CD14-positive monocyte (primary cell): Measurements from ENCODE around the gene RHBDL3. TPM values are rescaled to one million over a fixed set of nuclear protein-coding genes. Genes with fewer than 3 reads are reported as not detected.
A peak's percentile ranks its signal among the peaks of the same experiment; 100 is the strongest.

Source experiments
- DNase-seq, 3 donors: peaks; one replicate each; pipeline ENCODE4 v3.0.0-alpha.2; 2011 to 2022
- H2AFZ ChIP-seq: 2 replicates; pipeline ENCODE4 v1.6.0; 2012; ENCODE audit warnings: mild to moderate bottlenecking, low read depth, low read length, inconsistent platforms; ENCODE audit not compliant: insufficient read depth, poor library complexity, severe bottlenecking
- H3K27ac ChIP-seq, 2 donors: 1 replicate in 1 of 2; 2 replicates in 1 of 2; pipeline ENCODE4 v1.5.1; 2012 to 2013; ENCODE audit warnings: low read length in 2 of 2, control low read depth in 1 of 2, inconsistent platforms in 1 of 2, low read depth in 1 of 2, mild to moderate bottlenecking in 1 of 2
- H3K27me3 ChIP-seq, 2 donors: one replicate each; pipeline versions ENCODE4 v1.6.0 to v1.6.1; 2011 to 2013; ENCODE audit warnings: low read length in 2 of 2; ENCODE audit not compliant: control insufficient read depth in 2 of 2, insufficient read depth in 2 of 2
- H3K36me3 ChIP-seq, 2 donors: replicated peaks in 1 of 2; 1 replicate in 1 of 2; 2 replicates in 1 of 2; pipeline versions ENCODE4 v1.5.1 to v1.6.1; 2012 to 2013; ENCODE audit warnings: low read length in 2 of 2, control low read depth in 1 of 2, inconsistent platforms in 1 of 2, mild to moderate bottlenecking in 1 of 2; ENCODE audit not compliant: insufficient read depth in 2 of 2, control insufficient read depth in 1 of 2
- H3K4me1 ChIP-seq, 2 donors: 1 replicate in 1 of 2; 2 replicates in 1 of 2; pipeline versions ENCODE4 v1.5.1 to v1.6.1; 2012 to 2013; ENCODE audit warnings: low read length in 2 of 2, control low read depth in 1 of 2, inconsistent platforms in 1 of 2, mild to moderate bottlenecking in 1 of 2, moderate library complexity in 1 of 2; ENCODE audit not compliant: insufficient read depth in 2 of 2, control insufficient read depth in 1 of 2
- H3K4me2 ChIP-seq: replicated peaks from 2 replicates; pipeline ENCODE3; 2012; ENCODE audit warnings: low read length, moderate library complexity, mild to moderate bottlenecking; ENCODE audit not compliant: poor library complexity, severe bottlenecking; ENCODE audit errors: extremely low read depth
- H3K4me3 ChIP-seq, 3 experiments: fragments of 200-600 bp in 1 of 3; sonication (generic) in 1 of 3; replicated peaks in 1 of 3; 1 replicate in 2 of 3; 2 replicates in 1 of 3; pipeline ENCODE4 v1.5.1; 2011 to 2013; ENCODE audit warnings: low read length in 3 of 3, mild to moderate bottlenecking in 3 of 3, control low read depth in 2 of 3, low read depth in 2 of 3, inconsistent platforms in 1 of 3, moderate library complexity in 1 of 3
- H3K79me2 ChIP-seq: 2 replicates; pipeline ENCODE4 v1.6.0; 2012; ENCODE audit warnings: mild to moderate bottlenecking, control low read depth, inconsistent platforms, low read length, moderate library complexity; ENCODE audit not compliant: insufficient read depth
- H3K9ac ChIP-seq: 2 replicates; pipeline ENCODE4 v1.6.0; 2017; ENCODE audit warnings: low read length, mild to moderate bottlenecking; ENCODE audit not compliant: insufficient read depth, poor library complexity, severe bottlenecking
- H3K9me3 ChIP-seq, 2 donors: replicated peaks in 1 of 2; 1 replicate in 1 of 2; 2 replicates in 1 of 2; pipeline versions ENCODE4 v1.5.1 to v1.6.1; 2012 to 2013; ENCODE audit warnings: low read length in 2 of 2, control low read depth in 1 of 2; ENCODE audit not compliant: control insufficient read depth in 1 of 2, insufficient read depth in 1 of 2
- H4K20me1 ChIP-seq: 2 replicates; pipeline ENCODE4 v1.6.0; 2012; ENCODE audit warnings: mild to moderate bottlenecking, low read length, control low read depth, moderate library complexity; ENCODE audit not compliant: insufficient read depth
- H3K27ac Mint-ChIP-seq, 7 donors: one replicate each; pipeline ENCODE4 v1.8.0; 2020; ENCODE audit warnings: mild to moderate bottlenecking in 7 of 7, mixed read lengths in 7 of 7, moderate library complexity in 6 of 7, inconsistent platforms in 2 of 7
- H3K27me3 Mint-ChIP-seq, 3 donors: one replicate each; pipeline ENCODE4 v1.8.0; 2021 to 2022; ENCODE audit warnings: low read depth in 3 of 3, mild to moderate bottlenecking in 3 of 3, mixed read lengths in 3 of 3, moderate library complexity in 3 of 3, inconsistent platforms in 1 of 3
- H3K36me3 Mint-ChIP-seq, 2 donors: one replicate each; pipeline ENCODE4 v1.8.0; 2020; ENCODE audit warnings: mixed read lengths in 2 of 2, inconsistent platforms in 1 of 2, mild to moderate bottlenecking in 1 of 2
- H3K4me1 Mint-ChIP-seq: one replicate; pipeline ENCODE4 v1.8.0; 2020; ENCODE audit warnings: mild to moderate bottlenecking, mixed read lengths
- H3K4me3 Mint-ChIP-seq, 2 donors: one replicate each; pipeline ENCODE4 v1.8.0; 2020; ENCODE audit warnings: mild to moderate bottlenecking in 2 of 2, mixed read lengths in 2 of 2, moderate library complexity in 1 of 2
- H3K9me3 Mint-ChIP-seq, 7 donors: one replicate each; pipeline ENCODE4 v1.8.0; 2020 to 2022; ENCODE audit warnings: mixed read lengths in 7 of 7, mild to moderate bottlenecking in 6 of 7, moderate library complexity in 6 of 7, inconsistent platforms in 2 of 7
- WGBS: methylation state at CpG from one replicate; pipeline ENCODE4 v1.1.5; 2013; ENCODE audit warnings: missing lambda C conversion rate; ENCODE audit not compliant: insufficient coverage; 5-methylcytosine and 5-hydroxymethylcytosine counted together
- intact Hi-C, 2 donors: fragments of 100-400 bp; cut with micrococcal nuclease; formaldehyde crosslinking; loops; one replicate each; pipeline versions ENCODE4 v1.15.0 to v1.15.1; 2023
- polyA plus RNA-seq, 3 donors: library from polyadenylated mRNA; depleted of rRNA in 1 of 3; unstranded in 2 of 3; stranded (reverse) in 1 of 3; fragments of 300-500 nt in 2 of 3; fragments of >200 nt in 1 of 3; fragmentation: Illumina TruSeq in 2 of 3; gene quantifications; 1 replicate in 2 of 3; 2 replicates in 1 of 3; pipeline ENCODE4 v1.2.3, GENCODE V29; 2012 to 2021
- TF ChIP-seq, protein P1 (sequence below): fragments of 200-600 bp; IDR thresholded peaks from one replicate; pipeline ENCODE4 v1.8.0; 2022; ENCODE audit warnings: antibody characterized with exemption, mild to moderate bottlenecking

Gene RHBDL3
- polyA plus RNA-seq, 3 donors = 0.05 TPM; not detected in 2

DNA sequence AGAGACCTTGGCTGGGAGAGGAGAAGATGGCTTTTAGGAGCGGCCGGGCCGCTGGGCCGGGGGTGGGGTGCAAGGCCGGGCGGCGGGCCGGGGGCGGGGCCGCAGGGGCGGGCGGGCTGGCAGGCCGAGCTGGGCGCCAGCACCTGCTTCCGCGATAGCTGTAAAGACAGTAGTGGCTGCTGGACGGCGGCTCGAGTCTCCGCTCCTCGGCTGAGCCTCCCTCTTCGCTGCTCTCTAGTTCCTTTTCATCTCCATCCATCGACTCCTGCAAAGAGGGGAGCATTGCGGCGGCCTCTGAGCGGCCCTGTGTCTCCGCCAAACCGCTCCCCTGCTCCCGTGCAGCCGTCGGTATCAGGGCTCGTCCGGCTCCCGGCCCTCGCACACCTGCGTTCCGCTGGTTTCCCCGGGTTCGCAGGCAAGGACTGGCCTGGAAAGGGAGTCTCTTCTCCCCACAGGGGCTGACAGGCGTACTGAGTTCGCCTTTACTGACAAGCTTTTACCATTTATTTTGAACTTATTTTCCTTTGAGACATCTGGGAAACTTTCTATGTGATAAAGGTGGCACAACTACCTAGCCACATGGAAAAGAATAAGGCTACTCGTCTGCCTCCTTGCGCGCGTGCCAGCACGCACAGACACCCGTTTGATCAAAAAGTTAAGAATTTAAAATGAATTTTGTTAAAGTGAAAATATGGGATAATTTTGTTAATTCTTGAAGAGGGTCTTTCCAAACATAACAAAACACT, 76.4 kb downstream of the RHBDL3 start, which contains the start of gene C17orf75:
C17orf75 (minus strand) TSS at position 317 of the 746 bp plus-strand sequence; CDS start at position 283, 34 bp downstream.
- H3K9me3 Mint-ChIP-seq = no peaks in the 10 kb centered on the region
- peak; percentile 45 to 56 (median 52) for DNase-seq
- Histone ChIP-seq H3K27ac (peak within 1 kb of the TSS; percentile 60 to 78), H3K9ac (peak within 1 kb of the TSS; percentile 55), H3K4me2 (peak within 1 kb of the TSS; percentile 77), H3K9me3 (no peaks in the 10 kb centered on the region), H3K4me1 (peaks cover 23 to 32% of the 10 kb centered on the region in 2 donors), H3K36me3 (peaks cover 4 to 18% of the 10 kb centered on the region in 2 donors), H3K4me3 (peak within 1 kb of the TSS; percentile 73 to 78 (median 75)), H2AFZ (peak within 1 kb of the TSS; percentile 94), H4K20me1 (no peaks in the 10 kb centered on the region), H3K79me2 (no peaks in the 10 kb centered on the region), H3K27me3 (no peaks in the 10 kb centered on the region)
- peaks cover 15 to 24% of the 10 kb centered on the region in 2 donors for H3K36me3 Mint-ChIP-seq
- under 1% methylated on average over 39 of the region's 47 CpGs for WGBS
- TF ChIP-seq, protein P1, sequence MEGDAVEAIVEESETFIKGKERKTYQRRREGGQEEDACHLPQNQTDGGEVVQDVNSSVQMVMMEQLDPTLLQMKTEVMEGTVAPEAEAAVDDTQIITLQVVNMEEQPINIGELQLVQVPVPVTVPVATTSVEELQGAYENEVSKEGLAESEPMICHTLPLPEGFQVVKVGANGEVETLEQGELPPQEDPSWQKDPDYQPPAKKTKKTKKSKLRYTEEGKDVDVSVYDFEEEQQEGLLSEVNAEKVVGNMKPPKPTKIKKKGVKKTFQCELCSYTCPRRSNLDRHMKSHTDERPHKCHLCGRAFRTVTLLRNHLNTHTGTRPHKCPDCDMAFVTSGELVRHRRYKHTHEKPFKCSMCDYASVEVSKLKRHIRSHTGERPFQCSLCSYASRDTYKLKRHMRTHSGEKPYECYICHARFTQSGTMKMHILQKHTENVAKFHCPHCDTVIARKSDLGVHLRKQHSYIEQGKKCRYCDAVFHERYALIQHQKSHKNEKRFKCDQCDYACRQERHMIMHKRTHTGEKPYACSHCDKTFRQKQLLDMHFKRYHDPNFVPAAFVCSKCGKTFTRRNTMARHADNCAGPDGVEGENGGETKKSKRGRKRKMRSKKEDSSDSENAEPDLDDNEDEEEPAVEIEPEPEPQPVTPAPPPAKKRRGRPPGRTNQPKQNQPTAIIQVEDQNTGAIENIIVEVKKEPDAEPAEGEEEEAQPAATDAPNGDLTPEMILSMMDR = no peak
- H3K27ac Mint-ChIP-seq = peak within 1 kb of the TSS; percentile 85 to 94 (median 92)
- H3K27me3 Mint-ChIP-seq = peaks cover 0 to 3% (median 2%) of the 10 kb centered on the region in 3 donors
- intact Hi-C loops = loop anchor here in 1 of 2 donors (5.0 kb wide), 1 partner anchor 90 kb away; no protein-coding TSS in a partner anchor
- peaks cover 31% of the 10 kb centered on the region for H3K4me1 Mint-ChIP-seq
- peak within 1 kb of the TSS; percentile 90 to 93 for H3K4me3 Mint-ChIP-seq

GRCh38 chr17:32342603-32343325, 77.1 kb downstream of the RHBDL3 start:
- peak overlapping the region; percentile 90 to 93 for H3K4me3 Mint-ChIP-seq
- H3K4me1 Mint-ChIP-seq = peaks cover 31% of the 10 kb centered on the region
- intact Hi-C loops = loop anchor here in 1 of 2 donors (5.0 kb wide), 1 partner anchor 90 kb away; no protein-coding TSS in a partner anchor
- TF ChIP-seq, protein P1 = no peak
- H3K9me3 Mint-ChIP-seq = no peaks in the 10 kb centered on the region
- H3K27ac Mint-ChIP-seq = peak overlapping the region; percentile 32 to 92 (median 85)
- 82% methylated on average over 9 of the region's 14 CpGs for WGBS
- no peaks in the 10 kb centered on the region for H3K9me3 ChIP-seq
- H3K4me2 ChIP-seq = peak overlapping the region; percentile 77
- peak overlapping the region; percentile 60 to 78 for H3K27ac ChIP-seq
- peaks cover 3 to 11% of the 10 kb centered on the region in 2 donors for H3K36me3 ChIP-seq
- H3K4me1 ChIP-seq = peaks cover 23 to 32% of the 10 kb centered on the region in 2 donors
- no peak for DNase-seq
- H3K4me3 ChIP-seq = peak overlapping the region; percentile 73 to 78 (median 75)
- no peaks in the 10 kb centered on the region for H4K20me1 ChIP-seq
- no peaks in the 10 kb centered on the region for H3K27me3 ChIP-seq
- peak overlapping the region; percentile 94 for H2AFZ ChIP-seq
- H3K9ac ChIP-seq = peak overlapping the region; percentile 55
- no peaks in the 10 kb centered on the region for H3K79me2 ChIP-seq
- H3K27me3 Mint-ChIP-seq = peaks cover 0 to 3% (median 2%) of the 10 kb centered on the region in 3 donors
- peaks cover 10 to 16% of the 10 kb centered on the region in 2 donors for H3K36me3 Mint-ChIP-seq
